GM19324 (cell line): ENCODE data around the gene GRIP2.

Experiments used
- ATAC-seq: cut with Tn5 transposase; IDR thresholded peaks from one replicate; pipeline ENCODE4 v1.9.1; 2021; ENCODE audit warnings: mild to moderate bottlenecking, moderate library complexity; ENCODE audit not compliant: unreplicated experiment, low FRiP score

GRIP2 gene

DNA sequence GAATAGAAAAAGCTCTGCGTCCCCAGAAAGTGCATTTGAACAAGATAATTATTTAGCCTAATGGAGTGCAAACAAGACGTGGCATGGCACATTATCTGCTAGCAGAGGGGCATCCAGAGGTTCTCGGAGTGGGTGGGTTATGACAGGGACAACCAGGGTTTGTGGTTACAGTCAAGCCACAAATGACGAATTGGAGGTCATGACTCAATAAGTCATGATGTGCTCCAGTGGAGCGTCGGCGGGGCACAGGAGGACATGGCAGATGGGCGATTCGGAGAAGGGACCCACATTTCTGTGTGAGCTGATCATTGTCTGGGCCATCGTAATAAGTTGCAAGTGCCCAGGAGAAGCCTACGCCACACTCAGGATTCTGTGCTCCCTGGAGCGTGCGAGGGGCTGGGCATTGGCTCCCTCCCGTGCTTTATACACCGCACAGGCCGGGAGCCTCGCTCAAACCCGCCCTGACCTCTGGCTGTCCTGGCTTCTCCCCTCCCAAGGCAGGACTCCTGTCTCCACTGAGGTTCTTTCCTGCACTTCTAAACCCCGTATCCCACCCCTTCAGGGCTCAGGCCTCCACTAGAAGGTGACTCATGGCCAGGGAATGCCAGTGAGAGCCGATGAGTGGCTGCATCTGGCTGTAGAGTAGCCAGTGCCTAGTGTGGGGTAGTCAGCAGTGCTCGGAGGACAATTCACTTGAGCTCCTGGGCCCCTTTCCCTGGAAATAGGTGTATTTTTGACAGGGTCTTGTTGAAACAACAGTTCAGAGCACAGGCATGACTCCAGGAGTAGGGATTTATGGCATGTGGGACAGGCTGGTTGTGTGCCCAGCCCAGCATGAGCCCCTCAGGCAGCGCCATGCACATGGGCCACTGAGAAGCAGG is 67.4 kb downstream of the GRIP2 start:
- ATAC-seq = no peak

DNA sequence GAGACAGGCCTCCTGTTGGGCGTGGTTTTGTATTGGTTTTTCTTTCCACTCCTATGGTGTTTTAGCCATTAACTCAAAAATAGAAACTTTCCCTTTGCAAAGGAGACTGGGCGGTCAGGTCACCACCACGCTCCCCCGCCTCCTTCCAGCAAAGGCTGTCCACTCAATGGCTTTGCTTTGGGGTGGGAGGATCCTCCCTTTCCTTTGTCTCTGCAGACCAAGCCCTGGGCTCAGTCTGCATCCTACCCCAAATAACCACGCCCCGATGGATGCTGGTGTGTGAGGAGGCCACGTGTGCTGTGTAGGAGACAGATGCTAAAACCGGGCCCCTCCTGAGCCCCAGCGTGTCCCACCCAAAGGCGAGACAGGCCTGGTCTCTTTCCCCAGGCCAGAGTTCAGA is 68.5 kb downstream of the GRIP2 start:
- ATAC-seq = no peak

DNA sequence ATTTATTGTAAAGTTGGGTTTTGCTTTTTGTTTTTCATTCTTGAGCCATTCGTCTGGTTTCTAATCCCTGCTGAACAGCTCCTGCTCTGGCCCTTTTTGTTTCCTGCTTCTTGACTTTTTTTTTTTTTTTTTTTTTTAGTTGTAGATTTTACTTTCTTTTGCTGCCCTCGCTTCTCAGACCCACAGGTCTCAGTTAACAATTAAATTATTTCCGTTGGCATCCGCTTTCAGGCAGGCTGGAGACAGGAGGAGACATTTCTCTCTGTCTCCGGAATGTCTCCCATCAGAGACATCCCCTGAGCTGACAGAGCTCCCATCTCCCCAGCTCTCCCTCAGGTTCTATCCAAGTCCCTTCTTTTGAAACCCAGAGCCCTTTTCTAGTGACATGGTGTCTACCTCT is 69.1 kb downstream of the GRIP2 start:
- no peak for ATAC-seq

DNA sequence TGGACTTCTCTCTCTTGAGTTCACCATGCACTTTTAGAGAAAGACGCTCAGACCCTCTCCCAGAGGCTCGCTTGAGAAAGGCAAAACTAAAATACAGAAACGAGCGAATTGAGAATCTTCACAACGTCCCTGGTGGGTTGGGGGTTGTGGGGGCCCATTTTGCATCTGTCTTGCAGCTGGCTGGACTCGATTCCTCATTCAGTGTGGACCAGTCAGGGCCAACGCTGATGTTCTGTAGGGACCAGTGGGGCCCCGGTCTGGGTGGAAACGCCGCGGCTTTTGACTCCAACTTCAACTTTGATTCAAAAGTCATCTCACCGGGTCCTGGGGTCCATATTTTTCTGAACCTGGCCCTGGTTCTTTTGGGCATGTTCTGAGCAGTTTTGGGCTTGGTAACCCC is 69.7 kb downstream of the GRIP2 start:
- ATAC-seq = no peak

DNA sequence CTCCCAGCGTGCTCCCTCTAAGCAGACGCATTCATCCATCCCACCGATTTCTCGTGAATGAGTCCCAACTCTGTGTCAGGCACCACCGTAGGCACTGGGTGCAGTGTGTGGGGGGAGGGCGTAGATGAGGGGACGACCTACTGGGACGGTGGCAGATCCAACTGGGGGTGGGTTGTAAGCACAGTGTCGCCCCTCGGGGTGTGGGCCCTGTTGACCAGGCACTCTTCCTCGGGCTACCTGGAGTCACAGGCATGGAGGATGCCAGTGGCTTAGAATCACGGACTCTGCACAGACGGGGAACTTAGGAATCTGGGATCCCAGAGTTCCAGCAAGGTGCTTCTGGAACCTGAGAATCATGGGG is 71.5 kb downstream of the GRIP2 start:
- no peak for ATAC-seq

DNA sequence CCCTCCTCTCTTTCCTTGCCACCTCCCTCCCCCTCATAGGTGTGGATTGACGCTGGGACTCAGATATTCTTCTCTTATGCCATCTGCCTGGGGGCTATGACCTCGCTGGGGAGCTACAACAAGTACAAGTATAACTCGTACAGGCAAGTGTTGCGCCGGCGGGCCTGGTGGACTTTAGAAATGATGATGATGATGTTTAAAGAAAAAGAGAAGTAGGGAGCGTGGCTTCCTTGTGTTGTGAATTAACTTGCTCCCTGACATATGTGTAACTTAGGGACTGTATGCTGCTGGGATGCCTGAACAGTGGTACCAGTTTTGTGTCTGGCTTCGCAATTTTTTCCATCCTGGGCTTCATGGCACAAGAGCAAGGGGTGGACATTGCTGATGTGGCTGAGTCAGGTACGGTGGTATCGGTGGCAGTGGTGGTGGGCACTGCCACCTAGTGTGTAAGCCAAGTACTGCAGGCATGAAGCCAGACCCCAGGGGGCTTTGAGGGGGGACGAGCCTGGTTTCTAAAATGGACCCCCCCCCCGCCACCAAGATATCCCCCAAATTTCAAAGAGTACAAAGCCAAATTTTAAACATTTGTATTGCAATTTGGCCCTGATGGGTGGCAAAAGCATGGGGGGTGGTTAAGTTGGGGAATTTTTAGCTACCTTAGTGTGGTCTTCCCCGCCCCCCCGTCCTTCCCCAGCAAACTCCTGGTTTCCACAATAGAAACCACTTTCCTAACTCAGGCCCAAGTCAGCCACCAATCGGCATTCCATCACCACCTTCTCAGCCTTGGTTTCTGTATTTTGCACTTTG is 72.1 kb downstream of the GRIP2 start:
- ATAC-seq = no peak

DNA sequence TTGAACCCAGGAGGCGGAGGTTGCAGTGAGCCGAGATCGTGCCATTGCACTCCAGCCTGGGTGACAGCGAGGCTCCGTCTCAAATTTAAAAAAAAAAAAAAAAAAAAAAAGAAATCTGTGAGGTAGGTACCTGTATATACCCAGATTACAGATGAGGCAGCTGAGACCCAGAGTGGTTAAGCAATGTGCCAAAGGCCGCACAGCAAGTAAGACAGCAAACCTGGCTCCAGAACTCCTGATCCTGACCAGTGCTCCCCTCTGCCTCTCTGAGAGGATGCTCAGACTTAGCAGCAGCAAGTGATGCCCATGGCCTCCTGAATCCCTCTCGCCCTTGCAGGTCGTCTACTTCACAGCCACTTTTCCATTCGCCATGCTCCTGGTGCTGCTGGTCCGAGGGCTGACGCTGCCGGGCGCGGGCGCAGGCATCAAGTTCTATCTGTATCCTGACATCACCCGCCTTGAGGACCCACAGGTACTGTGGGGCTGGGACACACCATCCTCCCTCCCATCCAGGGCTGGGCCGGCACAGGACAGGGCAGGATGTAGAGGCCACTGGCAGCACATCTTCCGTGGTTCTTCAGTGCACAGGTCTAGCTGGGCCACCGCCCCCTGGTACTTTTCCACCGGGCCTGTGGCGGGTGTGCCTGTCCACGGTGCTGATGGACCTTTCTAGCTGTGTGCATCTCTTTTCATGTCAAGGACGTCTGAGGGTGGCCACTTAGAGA is 73.8 kb downstream of the GRIP2 start:
- ATAC-seq = no peak

DNA sequence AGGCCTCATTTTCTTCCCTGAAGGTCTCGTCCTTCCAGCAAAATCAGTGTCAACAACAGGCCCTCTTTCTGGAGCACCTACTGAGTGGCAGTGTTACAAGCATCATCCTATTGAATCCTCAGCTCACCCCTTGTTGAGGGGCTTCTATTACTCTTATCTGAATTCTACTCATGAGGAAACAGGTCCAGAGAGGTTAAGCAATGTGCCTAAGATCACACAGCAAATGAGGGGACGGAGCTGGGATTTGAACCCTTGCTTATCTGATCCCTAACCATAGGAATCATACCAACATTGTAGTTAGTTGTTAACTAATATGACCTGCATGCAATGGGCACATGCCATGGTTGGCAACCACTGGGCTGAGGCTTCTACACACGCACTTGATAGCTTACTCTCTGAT is 74.7 kb downstream of the GRIP2 start:
- no peak for ATAC-seq

DNA sequence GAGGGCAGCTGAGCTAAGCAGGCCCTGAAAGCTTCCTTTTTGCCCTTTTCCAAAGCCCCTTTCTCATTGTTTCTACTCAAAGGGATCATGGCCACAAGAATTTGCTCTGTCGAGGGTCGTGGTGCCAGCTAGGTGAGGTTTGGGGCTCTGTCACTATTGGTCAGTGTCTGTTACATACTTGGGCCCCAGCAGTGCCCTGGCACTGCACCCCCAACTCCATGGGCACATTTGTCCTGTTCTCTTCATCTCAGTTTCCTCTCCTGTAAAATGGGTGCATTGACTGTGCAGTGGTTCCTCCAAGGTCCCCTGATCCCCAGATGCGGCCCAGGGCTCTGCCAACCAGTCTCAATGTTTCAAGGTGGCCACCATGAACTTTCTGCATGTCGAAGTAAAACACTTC is 75.6 kb downstream of the GRIP2 start:
- no peak for ATAC-seq

DNA sequence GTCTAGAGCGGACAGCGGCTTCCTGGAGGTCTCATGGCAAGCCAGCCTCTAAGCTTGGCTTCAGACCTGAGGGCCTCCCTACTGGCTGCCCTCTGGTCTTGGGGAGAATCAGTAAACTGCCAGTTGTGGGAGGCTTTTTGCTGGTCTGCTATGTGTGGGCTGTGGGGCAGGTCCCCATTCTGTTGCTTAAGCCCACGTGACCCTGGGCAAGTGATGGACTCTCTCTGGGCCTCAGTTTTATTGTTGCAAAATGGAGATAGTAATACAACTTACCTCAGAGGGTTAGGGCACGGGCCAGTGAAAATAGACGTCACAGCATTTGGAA is 76.0 kb downstream of the GRIP2 start:
- ATAC-seq = no peak

DNA sequence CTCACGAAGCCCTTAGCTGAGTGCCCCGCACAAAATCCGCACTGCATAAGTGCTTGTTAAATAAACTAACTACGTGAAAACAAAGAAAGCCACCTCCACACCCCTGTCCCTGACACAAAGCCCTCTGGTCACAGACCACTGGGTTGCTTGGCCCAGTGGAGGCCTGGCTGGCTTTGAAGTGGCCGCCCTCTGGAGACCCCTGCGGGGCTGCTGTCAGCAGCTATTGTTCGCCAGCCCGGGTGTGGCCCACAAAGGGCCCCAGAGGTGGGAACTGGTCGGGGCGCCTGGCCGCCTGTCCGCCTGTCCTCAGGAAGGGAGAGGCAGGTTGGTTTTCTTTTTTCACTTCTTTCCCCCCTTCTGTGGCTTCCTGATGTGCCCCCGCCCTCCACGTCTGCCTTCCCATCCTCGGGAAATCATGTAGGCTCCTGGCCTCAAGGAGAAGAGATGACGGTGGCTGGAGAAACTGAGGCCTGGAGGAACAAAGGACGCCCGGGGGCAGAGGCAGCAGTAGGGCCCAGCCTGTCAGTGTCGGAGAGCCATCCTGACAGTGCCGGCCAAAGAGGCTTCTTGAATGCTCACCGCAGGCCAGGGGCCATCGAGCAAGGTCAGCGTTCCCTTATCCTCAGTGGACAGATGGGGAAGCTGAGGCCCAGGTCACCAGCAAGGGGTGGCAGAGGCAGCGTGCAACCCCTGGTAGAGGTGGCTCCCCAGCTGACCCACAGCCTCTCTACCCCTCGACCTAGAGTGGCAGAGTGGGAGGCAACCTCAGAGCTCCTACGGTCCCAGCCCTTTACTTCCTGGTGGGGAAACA is 76.6 kb downstream of the GRIP2 start:
- ATAC-seq = no peak

DNA sequence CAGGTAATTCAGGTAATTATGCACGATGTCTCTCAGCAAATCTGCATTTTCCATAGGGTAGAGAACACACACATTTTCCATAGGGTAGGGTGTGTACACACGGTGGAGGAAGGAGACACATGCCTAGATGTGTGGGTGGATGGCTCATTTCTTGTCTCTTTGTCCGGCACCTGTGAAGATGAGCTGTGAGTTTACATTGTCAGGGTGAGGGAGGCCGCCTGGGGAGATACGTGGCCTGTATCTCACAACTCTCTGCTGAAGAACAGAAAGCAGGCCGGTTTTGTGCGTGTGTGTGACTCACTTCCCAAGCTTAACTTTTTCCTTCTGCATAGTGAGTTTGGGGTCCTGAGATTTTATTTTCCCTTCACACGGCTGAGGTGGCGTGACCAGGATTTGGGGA is 77.4 kb downstream of the GRIP2 start:
- ATAC-seq = no peak

DNA sequence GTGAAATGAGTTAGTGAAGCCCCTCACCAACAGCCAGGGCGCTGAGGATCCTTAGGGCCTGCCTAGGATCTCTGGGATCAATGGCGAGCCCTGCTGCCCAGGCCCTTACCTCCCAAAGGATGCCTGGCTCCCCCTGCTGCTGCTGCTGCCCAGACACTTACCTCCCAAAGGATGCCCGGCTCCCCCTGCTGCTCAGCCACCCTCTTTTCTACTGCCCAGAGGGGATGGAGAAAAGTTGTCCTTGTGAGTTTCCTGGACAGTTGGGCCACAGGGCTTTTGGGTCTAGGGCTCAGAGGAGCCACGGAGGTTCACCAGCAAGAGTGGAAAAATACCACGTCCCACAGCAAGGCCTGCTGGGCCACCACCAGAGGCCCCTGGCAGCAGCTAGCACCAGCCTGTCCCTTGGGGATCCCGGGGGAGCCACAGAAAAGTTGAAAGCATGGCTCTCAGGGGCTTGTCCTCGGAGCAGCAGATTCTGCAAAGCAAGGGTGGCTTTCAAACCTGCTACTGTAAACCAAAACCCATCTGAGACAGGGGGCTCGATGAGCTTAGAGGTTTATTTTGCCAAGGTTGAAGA is 78.3 kb downstream of the GRIP2 start:
- ATAC-seq = no peak

DNA sequence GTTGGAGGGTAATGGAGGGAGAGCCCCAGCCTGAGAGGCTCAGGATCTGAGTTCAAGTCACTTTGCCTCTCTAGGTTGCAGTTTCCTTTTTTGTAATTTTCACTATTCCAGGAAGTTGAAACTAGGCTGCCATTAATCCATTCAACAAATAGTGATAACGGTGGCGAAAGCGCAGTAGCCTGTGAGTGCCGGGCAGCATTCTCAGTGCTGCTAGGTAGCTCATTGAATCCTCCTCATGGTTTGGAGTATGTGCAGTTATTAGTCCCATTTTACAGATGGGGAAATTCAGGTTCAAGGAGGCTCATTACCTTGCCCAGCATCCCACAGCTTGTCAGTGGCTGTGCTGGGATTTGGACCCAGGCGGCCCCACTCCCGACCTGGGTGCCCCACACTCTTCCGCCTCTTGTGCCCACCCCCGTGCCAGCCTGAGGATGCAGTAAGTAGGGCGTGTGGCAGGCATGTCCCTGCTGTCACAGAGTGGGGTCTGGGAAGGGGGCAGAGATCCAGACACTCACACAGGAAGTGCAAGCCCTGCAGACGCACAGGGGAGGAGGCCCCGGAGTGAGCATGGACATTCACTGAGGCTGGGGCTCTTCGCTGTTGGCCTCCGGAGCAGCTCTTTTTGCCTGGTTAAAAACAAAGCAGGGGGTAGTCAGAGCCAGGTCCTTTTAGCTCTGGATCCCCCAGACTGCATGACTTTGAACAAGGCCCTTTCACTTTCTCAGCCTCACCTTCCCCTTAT is 79.0 kb downstream of the GRIP2 start:
- no peak for ATAC-seq

DNA sequence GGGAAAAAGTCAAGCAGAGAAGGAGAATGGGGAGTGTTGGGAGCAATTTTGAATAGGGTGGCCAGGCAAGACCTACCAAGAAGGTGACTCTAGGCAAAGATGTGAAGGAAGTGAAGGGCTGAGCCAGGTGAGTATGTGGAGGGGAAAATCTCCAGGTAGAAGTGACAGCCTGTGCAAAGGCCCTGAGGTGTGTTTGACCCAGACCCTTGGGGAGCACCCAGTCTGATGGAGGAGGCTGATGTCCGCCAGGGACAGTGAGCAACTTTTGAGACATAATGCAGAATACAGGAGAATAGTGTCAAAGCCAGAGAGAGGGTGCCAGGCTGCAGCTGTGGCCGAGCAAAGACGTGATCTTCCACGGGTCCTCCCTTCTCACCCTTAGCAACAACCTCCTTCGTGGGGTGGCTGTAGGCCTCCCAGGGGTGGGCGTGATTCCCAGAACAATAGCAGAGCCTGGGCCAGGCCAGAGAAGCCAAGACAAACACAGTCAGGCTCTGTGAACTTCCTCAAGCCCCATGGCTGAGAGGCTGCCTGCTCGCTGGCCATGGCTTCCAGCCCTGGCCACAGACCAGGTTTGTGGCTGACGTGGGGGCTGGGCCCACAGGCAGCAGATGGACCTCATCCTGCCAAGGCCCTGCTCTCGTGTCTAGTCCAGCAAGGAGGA is 79.7 kb downstream of the GRIP2 start:
- ATAC-seq = no peak

DNA sequence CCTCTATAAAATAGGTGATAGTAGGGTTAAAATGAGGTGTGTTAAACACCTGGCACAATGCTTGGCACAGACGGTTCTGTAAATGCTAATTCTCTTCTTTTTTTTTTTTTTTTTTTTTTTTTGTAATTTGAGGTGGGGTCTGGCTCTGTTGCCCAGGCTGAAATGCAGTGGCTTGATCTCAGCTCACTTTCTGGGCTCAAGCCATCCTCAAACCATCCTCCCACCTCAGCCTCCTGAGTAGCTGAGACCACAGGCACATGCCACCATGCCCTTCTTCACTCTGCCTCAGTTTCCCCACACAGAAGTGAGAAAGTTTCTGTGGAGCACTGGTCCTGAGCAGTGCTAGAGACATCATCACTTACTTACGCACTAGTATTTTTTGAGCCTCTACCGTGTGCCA is 80.4 kb downstream of the GRIP2 start:
- no peak for ATAC-seq

DNA sequence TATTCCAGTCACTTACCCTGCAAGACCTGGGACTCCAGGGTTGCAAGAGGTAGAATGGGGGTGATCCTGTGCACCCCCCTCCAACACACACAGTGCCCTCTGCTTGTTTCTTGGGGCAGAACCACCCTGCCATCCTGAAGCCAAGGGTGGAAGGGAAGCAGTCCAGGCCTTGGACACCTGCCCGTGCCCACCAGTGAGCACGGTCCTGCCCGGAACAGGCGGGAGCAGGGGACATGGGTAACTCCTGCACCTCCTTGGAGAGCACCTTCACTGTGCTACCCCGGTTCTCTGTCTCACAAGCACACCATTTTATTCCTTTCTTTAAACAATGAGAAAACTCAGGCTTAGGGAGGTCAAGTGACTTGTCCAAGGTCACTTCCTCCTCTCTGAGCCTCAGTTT is 80.8 kb downstream of the GRIP2 start:
- no peak for ATAC-seq

DNA sequence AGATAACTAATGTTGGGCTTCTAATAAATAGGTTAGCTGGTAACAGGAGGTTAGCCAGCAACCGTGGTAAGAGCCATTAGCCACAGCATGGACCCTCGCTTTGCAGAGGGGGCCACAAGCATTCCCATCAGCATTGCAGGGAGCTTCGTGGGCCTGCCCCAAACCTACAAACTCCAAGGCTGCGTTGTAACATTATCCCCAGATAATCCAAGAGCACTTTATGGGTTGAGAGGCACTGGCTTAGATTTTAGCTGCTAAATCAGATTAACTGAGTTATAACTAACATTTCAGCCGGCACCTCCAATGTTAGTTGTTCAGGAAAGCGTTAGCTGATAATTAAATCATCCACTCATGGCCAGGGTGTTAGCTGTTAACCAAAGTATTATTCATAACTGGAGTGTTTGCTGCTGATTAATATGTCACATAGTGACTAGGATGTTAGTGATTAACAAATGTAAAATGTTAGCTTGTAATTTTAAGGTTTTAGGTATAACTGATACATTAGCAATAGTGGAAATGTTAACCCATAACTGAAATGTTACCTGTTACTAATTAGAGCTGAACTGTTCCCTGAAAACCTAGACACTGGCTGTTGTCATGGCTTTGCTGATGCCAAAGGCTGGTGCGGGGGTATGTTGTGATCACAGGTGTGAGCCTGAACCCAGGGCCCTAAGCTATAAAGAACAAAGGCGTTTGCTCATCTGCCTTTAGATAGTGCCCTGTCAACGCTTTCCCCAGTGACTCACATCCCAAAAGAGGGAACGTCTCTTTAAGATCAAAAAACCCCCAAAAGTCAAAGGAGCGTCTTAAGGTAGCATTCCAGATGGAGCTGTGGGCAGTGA is 81.5 kb downstream of the GRIP2 start:
- ATAC-seq = no peak
